Activated CD4-positive, alpha-beta T cell treated with anti-CD3 and anti-CD28 coated beads, Interleukin-2, amount 50 U/mL, for 48 hours (primary cell): ENCODE results near the gene CMTM8.
"Not testable (repeated sequence)": the region's sequence is repeated elsewhere in the genome, so short reads cannot be mapped to it uniquely, and the experiment has no call there.

ENCODE experiments used
- DNase-seq, 2 experiments: peaks; one replicate each; pipeline ENCODE4 v3.0.0-alpha.2; 2020

Gene CMTM8, protein sequence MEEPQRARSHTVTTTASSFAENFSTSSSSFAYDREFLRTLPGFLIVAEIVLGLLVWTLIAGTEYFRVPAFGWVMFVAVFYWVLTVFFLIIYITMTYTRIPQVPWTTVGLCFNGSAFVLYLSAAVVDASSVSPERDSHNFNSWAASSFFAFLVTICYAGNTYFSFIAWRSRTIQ

DNA sequence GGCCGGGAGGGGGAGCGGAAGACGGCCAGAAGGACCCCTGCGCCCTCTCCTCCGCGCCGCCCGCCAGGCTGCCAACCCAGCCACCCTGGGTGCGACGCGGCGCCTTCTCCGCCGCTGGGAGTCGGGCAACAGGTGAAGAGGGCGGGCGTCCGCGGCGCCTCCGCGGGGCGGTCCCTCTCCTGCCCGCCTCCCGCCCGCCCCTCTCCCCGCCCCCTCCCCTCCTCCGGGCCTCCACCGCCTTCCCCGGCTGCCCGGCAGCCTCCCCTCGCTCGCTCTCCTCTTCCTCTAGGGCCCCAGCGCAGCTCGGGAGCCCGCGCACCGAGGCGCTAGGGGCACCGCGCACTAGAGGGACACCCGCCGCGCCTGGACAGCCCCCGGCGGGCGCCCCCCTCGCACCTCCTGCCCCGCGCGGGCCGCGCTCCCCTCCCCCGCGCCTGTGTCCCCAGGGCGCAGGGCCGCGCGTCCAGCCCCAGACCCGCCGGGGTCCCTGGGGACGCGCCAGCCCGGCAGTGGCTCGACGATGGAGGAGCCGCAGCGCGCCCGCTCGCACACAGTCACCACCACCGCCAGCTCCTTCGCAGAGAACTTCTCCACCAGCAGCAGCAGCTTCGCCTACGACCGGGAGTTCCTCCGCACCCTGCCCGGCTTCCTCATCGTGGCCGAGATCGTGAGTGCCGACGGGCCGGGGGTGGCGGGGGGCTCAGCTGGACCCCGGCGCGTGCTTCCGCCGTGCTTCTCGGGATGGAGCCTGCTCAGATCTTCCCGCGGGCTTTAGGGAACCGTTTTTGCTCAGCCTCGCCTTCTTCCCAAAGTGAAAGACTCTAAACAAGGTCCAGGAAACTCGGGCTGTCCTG, at the start of gene CMTM8:
CMTM8 (plus strand) TSS at position 228 of the 854 bp plus-strand sequence; CDS start at position 521, 293 bp downstream.
- peak; percentile 65 to 69 for DNase-seq

DNA sequence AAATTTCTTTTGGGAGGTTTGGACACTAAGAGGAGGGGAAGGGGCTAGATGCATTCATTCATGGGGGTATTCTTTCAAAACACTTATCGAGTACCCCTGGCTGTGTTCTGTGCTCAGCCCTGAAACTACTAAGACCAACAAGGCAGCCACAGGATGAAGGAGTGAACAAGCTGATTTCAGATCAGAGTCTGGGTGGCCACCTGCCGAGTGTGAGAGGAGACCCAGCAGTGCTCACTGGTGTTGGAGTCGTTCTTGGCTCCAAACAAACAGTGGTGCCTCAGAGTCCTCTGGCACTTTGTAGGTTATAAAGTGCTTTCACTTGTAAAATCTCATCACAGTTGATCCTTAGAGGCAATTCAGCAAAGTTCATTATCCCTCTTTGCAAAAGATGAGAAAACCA, 48.8 kb upstream of the CMTM8 start:
- no peak for DNase-seq

DNA sequence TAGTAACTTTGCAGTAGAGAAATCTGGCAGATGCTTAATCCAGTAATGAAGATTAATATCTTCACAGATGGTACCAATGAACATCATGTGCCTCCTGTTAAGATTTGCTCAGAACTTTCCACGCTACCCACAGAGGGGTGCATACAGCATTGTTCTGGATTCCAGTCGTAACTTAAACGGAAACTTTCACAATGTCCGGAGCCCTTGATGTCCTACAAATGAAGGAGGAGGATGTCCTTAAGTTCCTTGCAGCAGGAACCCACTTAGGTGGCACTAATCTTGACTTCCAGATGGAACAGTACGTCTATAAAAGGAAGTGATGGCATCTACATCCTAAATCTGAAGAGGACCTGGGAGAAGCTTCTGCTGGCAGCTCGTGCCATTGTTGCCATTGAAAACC, 47.9 kb upstream of the CMTM8 start:
- DNase-seq: not testable (repeated sequence)

DNA sequence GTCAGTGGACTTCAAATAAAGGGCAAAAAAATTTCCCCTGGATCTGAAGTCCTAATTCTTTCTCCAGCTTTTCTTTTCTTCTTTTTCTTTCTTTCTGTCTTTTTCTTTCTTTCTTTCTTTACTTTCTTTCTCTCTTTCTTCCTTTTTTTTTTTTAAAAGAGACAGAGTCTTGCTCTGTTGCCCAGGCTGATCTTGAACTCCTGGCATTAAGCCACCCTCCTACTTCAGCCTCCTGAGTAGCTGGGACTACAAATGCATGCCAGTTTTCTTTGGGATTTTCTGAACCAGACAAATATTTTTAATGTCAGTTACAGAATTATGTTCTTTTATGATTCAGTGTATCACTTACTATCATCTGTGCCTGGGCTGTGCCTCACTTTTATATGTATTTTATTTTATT, 45.4 kb upstream of the CMTM8 start:
- DNase-seq: no peak

DNA sequence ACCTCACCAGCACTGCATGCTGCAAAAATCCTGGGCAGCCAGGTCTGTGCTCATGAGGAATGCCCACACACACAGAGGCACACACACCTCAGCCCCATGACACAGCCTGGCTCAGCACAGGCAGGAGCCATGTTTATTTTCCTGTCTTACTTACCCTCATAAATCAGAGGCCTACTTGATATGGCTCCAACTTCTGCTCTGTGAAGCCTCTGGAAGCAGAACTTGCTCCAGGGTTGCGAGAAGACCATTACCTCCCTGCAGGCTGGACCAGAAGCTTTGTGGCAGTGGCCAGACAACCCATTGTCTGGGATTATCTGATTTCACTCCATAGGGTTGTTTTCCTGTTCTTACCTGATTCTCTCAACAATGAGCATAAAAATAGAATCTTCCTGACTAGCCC, 43.8 kb upstream of the CMTM8 start:
- DNase-seq: no peak

DNA sequence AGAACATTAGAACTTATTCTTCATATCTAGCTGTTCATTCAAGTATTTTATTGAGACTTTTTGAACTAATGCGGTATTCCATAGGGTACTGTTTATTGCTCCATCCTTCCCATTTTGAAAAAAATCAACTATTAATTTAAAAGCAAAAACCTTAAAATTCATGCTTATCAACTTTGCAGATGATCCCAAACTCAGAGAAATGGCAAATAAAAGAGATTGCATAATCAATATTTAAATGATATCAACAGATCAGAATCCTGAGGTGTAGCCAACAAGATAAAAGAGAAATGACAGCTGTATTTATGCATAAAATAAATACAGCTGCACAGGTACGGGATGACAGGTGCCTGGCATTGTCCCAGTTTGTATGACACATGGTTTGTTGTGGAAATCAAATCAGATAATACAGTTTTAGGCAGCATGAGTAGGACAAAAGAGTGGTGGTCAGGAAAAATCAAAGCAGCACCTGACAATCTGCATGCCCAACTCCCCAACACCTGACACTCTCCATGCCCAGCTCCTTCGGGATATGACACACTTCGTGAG, 42.4 kb upstream of the CMTM8 start:
- no peak for DNase-seq

DNA sequence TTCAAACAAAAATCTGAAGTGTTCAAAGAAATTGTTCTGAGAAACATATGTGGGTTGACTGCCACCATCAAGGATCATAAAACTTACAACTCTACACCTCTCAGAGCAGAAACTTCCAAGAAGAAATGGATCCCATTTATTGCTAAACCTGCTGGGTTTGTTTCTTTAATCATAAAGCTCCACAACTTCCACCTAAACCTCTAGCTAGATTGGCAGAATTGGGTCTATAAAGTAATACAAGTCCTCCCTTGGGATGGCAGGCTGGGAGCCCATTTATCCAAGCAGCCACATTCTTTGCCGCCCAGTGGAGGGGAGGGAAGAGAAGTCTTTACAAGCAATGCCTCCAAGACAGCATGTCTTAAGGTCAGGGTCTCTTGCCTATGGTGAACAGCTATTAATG, 40.5 kb upstream of the CMTM8 start:
- DNase-seq: no peak

DNA sequence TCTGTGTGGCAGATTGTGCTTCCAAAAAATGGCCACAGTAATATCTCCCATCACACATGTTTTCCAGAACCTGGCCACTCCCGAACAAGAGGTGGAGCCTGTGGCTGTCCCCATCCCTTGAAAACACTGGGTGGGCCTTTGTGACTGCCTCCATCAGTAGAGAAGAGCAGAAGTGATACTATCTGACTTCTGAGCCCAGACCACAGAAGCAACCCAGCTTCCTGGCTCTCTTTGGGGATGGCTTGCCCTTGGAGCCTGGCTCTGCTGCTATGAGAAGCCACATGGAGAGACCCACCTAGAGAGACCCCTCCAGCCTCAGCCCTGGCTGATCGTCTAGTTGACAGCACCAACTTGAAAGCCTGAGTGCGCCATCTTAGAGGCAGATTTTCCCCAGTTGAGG, 39.8 kb upstream of the CMTM8 start:
- no peak for DNase-seq

DNA sequence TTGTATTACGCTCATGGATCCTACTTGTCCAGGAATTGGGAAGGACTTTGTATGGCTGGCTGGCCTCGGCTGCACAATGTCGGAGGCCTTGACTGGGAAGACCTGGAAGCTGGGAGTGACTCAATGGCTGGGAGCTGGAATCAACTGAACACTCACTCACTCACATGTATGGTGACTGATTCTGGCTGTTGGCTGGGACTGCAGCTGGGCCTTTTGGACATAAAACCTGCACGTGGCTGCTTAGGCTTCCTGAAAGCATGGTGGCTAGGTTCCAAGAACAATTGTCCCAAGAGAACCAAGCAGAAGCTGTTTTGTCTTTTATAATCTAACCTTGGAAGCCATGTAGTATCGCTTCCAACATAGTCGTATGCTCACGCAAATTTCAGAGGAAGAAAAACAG, 38.0 kb upstream of the CMTM8 start:
- DNase-seq: no peak

DNA sequence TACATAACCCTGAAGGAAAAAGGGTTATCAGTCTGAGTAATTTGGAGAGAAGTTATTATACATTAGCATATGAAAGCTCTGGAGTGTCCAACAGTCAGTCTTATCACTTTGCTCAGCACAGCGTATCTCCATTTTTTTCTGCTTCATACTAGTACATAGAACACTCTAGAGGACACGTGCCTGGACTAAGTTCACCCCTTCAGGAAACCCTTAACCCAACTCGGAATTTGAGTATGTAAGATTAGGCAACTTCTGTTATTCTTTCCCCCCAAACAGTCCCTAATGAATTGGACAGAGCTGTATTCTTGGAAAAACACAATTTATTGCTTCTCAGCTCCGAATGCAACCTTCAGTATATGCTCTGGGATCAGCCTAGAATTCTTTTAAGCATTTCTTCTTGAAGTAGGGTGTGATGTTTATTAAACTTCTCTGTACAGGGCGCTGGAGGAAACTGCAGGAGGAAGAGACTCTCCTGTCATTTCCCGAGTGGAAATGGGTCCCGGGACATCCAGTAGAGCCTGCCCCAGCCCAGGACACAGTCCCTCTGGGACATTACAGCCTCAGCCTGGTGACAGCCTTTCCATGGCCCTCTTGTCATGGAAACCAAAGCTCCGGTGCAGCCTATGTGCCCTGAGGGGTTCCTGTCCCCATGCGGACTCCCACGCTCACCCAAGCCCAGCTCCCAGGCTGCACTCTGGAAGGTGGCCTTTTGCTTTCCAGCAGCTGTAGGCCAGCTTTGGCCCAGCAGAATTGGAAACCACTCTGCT, 37.3 kb upstream of the CMTM8 start:
- DNase-seq: no peak

DNA sequence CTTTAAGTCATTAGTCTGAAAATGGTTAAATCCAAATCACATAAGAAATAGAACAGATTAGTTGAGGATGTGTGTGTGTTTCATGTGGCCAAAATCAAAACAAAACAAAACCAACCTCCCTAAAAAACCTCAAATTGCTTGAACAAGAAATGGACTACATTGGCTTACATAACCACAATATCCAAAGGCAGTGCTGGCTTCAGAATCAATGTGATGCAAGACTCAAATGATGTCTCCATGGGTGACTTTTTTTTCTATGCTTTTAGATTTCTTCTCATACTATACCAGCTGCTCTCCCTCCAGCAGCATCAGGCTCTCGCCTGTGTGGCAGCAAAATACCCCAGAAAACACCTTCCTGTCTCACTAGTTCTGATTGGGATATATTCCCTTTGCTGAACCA, 36.0 kb upstream of the CMTM8 start:
- DNase-seq: no peak

DNA sequence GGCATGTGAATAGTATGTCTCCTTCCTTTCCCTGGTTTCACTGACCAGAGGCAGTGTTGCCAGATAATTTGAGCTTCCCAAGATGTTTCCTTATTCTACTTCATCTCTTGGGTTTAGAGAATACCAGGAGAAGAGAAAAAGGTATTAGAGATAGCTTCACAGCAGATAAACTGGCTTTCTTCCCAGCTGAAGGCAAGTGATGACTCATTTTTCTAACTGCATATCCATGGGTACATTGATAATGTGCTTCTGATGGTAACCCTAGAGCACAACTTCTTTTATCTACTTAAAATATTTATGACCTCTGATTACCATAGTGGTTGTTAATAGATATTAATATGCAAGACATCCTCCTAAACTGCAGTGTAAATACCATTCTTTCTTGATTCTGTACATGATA, 34.6 kb upstream of the CMTM8 start:
- DNase-seq: no peak

DNA sequence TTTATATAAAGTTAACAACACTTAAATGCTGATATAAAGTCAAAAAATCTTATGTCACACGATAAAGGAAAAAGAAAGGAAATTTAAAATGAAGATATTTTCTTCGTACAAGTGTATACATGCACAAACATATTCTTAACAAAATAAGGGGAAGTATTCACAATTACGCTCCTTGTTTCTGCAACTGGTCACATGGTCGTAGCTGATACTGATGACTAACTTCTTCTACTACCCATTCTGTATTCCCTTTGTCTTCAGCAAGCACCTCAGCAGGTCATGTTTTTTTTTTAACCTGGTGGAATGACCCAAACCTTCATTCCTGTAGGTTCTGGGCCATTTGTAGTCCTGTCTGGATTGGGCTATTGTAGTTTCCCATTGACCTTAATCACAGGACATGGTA, 30.0 kb upstream of the CMTM8 start:
- no peak for DNase-seq

DNA sequence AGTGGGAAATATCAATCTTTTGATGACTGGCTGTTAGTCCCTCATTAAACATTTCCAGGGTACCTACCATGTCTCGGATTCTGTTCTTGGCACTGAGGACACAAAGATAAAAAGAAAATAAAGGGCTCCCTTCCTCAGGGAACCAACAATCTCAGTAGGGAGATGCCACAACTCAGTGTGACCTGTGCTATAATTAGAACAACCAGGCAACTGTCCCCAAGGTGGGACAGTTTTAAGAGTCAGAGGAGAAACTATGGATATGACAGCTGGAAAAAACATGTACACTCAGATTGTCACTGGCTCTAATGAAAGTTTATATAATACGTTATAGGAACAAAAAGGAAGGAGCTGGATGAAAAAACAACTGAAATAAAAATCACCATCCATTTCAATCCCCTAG, 23.3 kb upstream of the CMTM8 start:
- no peak for DNase-seq

DNA sequence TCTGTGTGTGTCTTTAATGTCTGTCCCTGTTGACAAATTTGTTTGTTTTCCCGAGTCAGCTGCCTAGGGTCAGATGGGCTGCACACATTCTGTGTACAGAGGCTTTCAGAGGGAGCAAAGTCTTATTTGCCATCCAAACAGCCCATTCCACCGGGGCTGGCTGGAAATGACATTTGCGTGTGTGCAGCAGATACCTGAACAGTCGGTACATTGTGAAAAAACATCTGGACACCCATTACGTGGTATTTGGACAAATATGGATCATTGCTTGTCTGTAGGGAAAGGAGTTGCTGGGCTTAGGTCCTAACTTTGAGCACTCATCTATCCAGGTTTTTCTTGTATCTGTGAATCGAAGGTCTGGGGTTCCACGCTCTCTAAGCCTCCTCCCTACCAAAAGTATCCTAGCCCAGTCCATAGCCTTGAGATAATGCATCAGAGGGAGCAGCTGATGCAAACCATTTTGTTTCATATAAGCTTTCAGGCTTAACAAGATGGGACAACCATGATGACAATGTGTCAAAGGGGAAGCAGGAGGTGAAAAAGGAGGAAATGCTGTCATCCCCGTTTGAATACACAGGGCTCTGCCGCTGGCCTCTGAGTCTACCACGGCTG, 22.2 kb upstream of the CMTM8 start:
- DNase-seq: no peak

DNA sequence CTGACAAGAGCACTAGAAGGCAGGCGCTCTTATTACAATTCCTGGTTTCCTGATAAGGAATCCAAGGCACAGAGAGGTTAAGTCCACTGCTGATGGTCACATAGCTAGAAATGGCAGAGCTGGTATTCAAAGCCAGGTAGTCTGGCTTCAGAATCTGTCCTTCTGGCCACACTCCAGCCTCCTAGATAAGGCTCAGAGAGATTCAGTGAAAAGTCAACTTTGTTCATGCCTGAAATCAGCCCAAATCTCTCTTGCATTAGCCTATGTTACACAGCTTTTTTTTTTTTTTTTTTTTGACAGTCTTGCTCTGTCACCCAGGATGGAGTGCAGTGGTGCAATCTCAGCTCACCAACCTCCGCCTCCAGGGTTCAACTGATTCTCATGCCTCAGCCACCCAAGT, 21.1 kb upstream of the CMTM8 start:
- DNase-seq: no peak

DNA sequence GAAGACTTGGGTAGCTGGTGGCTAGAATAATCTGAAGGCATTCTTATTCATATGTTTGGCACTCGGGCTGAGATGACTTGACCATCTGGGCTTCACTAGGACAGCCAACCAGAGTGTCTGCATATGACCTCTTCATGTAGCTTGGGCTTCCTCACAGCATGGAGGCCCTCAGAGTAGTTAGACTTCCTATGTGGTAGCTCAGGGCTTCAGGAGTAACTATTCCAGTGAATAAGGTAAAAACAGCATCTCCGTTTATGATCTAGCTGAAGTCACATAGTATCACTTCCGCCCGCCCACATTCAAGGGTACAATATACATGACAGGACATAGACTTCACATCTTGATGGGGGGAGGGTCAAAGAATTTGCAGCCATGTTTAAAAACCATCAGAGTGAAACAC, 18.9 kb upstream of the CMTM8 start:
- no peak for DNase-seq

DNA sequence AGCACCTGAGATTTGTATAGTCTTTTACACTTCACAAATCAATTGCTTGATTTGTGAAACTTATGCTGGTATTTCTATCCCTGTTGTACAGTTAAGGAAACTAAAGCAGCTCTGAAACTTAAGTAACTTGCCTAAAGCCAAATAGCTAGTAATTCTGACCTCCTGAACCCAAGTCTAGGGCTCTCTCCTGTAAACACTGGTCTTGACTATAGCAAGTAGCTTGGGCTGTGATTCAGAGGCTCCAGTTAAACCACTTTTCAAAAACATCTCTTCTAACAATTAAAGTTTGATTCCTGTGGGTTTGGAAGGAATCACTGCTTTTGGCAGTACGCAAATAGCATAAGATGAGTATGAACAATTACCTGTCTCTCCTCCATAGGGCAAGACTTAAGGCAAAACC, 18.5 kb upstream of the CMTM8 start:
- no peak for DNase-seq

DNA sequence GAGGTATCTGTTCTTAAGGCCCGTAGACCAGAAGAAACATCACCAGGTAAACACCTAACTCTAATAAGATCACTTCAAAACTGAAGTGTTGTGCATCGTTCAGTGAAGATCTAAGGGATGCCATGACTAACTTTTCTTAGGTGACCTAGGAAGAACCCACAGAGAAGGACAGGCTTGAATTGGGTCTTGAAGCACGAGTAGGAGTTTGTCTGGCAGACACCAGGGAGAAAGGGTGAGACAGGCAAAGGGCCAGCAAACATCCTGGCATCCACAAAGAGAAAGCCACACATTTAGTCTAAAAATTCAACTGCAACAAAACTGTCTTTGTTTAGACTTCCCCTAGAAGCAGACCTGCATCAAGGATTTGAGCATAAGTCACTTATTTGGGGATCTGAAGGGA, 15.5 kb upstream of the CMTM8 start:
- no peak for DNase-seq

DNA sequence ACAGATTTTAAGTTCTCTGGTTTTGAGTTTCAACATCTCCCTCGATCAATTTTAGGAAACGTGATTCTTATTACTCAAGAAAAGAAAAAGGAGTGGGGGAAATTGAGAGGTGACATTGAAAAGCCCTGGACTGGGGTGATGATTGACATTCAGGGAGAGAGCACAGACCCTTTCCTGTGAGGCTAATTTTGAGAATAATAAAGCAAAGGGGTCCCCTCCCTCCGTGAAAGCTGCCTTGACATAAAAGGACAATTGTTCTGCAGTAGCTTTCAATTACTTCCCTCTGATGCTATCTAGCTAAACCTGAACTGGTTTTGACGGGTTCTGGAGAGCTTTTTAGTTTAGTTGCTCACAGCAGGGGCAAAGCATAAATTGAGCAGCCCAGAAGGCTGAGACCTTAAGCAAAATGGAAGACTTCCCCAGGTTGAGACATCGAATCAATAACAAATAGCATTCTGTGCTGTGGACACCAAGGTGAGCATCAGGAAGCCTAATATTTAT, 14.4 kb upstream of the CMTM8 start:
- DNase-seq: no peak

DNA sequence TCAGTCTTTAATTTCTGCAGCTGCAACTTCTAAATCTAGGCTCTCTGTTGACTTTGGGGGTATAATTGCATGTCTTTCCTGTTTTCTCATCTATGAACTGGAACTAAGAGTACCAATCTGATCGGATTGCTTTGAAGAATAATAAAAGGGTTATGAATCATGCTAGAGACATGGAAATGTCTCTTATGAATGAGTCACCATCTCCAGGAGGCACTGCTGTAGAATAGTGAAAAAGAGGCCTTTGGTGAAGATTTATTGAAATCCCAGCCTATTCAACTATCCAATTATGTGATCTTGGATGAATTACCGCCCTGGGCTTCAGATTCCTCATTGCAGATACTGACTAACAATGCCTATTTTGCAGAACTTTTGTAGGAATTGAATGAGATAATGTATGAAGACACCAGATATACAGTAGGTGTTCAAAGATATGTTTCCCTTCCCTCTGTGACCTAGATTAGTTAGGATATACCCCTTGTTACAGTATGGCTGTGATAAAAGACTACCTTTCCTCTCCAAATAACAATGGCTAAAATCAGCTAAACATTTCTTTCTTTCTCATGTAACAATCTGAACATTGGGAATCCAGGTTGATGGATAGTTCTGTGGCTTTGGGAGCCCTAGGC, 11.5 kb upstream of the CMTM8 start:
- DNase-seq: no peak

DNA sequence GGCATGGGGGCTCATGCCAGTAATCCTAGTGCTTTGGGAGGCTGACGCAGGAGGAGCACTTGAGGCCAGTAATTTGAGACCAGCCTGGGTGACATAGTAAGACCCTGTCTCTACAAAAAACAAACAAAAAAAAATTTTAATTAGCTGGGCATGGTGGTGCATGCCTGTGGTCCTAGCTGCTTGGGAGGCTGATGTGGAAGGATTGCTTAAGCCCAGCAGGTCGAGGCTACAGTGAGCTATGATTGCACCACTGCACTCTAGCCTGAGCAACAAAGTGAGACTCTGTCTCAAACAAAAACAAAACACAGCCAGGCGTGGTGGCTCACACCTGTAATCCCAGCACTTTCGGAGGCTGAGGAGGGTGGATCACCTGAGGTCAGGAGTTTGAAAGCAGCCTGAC, 9.7 kb upstream of the CMTM8 start:
- not testable (repeated sequence) for DNase-seq

DNA sequence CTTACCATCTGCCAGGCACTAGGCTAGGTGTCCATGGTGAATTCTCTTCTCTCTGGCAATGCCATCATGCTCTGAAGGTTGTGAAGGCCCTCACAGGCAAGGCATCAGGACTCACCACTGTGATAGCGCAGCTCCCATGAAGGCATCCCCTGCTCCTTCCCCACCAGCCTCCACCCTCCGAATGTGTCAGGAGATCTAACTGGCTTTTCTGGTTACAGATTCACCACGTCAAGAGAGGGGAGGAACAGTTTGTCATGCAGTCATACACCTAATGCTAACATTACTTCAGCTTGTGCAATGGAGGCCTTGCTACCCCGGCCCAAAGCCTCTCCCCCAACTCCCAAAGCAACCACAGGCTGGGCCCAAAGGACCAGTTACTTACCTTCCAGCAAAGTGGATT, 8.9 kb upstream of the CMTM8 start:
- no peak for DNase-seq
